ENCODE results near the gene ETFA.

Gene ETFA

GRCh38 chr15:76340198-76340802, 29.0 kb upstream of the ETFA start:
- DNase-seq (ENCODE audit: low read depth): no peak

DNA sequence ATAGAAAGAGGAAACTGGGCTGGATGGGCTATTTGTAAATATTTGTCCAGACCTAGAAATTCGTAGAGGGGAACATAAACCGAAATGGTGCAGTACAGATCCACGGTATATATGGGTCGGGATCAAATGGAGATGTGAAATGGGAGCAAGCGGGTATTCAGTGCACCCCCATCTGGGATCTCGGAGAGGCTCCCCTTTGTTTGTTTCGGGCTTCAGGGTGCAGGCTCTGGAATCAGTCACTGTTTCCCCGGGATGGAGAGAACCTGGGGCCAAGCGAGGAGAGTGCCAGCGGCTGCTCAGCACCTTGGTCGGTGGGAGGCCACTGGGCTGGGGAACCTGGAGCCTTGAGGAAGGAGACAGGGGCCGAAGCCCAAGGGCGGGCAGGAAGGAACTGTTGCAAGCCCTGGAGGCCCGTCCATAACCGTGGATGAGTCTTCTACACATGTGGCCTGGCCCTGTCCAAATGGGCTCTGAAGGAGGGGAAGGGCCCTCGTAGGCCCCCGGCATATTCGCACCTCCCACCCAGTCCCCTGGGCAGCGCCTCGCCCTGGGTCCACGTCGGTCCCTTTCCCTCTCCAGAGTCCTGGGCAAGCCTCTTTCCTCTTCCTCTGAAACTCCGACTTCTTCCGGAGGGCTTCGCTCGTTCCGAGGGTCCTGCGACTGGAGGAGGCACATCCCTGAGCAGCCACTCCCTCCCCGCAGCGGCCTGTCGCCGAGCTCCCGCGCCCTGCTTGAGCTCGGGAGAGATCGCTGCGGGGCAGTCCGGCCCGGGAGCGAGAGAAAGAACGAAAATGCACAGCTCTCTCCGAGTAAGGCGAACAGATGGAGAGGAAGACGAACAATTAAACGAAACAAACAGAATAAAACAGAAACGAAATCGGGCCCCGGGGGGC, 28.3 kb upstream of the ETFA start:
- no peak for DNase-seq (ENCODE audit: low read depth)

DNA sequence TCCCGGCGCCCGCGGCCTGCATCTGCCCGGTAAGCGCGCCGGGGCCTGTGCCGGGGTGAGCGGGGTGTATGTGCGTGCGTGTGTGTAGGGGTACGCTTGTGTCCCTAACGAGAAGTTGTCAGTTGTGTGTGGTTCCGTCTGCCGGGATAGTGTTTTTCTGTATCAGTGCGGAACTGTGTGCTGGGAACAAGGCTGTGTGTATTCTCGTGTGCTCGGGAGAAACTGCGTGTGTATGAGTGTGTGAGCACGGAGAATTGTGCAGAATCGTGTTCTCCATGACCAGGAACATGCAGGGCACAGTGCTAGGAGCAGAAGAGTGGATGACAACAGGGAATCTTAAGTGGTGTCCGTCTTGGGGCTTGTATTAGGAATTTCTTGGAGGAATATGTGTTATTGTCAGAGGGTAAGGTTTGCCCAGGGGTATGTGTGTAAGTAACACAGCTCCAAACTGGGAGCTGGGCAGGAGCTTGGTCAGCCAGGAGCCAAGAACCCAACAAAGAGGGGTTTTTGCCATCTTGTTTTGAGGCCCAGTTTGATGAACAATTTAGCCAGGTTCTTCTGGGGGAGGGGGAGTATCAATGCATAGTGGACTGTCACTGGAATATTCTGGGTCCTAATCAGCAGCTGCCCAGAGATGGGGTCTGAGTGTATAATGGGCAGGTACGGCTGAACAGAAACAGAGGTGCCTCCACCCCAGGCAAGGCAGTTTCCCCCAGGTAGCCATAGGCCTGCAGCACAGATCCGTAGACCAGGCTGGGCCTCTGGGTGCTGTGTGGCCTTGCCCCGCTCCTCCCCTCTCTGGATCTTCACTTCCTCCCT, 27.4 kb upstream of the ETFA start:
- DNase-seq (ENCODE audit: low read depth): no peak

- no peak for DNase-seq (ENCODE audit: low read depth)
These were observed 26.6 kb upstream of the ETFA start for GRCh38 chr15:76337696-76338485.

DNA sequence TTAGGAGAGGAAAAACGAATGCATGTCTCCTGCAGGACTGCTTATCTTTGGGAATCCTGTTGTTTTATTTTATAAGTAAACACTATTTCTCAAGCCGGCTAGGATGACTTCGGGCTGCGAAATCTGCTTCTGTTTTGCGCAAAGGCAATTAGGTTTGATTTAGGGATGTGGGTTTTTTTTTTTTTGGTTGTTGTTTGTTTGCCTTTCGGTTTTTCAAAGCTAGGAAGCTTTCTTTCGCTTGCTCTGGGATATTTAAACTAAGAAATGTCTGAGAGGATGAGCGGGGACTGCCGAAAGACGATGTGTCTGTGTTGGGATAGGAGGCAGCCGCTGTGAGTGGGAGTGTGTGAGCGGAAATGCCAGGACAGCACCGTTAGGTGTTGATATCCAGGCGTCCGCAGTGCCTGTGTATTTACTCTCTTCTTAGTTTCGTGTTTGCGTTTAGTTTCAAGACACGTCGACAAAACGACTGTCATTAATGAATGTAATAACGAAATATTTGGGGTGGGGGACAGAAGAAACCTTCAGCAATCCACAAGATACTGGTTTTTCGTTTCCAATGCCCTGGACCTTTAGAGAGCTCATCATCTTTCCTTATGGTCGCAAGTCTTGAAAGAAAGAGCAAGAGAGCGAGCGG, 25.9 kb upstream of the ETFA start:
- no peak for DNase-seq (ENCODE audit: low read depth)

- DNase-seq (ENCODE audit: low read depth): no peak
These were observed 25.2 kb upstream of the ETFA start, which contains the start of gene ISL2 for GRCh38 chr15:76336254-76337058. TSS of gene ISL2 (plus strand) at chr15:76336773. CDS start at chr15:76336884, 111 bp downstream.

DNA sequence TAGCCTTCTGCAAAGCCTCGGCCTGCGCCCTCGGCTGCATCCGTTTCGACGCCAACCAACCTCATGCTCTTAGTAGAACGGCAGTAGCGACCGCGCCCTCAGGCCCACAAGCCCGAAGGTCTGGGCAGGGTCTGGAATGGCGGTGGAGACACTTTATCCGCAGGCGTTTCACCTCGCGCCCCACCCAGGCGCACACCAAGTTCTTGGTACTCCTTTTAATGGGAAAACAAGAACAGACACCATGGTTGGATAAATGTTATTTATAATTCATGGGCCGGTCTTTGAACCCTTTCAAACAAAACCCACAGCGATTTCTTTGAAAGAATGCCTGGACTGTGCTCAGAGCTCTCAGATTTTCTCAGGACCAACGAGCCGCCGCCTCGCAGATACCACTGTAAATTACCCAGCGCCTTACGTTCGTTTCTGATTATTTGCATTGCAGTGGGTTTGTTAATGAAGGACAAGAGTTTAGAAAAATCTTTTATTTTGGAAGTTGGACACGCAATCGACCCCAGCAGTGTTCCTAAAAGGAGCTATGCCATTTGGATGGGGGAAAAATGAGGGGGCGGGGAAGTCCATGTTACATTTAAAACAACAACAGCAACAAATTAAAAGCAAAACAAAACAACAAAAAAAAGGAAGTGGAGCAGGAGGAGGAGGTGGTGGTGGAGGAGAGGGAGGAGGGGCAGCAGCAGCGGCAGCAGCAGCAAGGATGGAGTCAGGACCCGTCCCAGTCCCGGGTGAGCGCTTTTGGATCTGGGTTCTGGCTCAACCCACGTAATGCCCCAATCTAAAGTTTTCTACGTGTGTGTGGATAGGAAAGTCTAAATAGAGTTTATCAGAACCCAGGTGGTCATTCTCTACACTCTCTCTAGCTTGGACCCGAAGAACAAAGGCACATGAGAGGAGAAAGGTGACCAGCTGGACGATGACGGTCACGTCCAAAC, 24.3 kb upstream of the ETFA start:
- no peak for DNase-seq (ENCODE audit: low read depth)

DNA sequence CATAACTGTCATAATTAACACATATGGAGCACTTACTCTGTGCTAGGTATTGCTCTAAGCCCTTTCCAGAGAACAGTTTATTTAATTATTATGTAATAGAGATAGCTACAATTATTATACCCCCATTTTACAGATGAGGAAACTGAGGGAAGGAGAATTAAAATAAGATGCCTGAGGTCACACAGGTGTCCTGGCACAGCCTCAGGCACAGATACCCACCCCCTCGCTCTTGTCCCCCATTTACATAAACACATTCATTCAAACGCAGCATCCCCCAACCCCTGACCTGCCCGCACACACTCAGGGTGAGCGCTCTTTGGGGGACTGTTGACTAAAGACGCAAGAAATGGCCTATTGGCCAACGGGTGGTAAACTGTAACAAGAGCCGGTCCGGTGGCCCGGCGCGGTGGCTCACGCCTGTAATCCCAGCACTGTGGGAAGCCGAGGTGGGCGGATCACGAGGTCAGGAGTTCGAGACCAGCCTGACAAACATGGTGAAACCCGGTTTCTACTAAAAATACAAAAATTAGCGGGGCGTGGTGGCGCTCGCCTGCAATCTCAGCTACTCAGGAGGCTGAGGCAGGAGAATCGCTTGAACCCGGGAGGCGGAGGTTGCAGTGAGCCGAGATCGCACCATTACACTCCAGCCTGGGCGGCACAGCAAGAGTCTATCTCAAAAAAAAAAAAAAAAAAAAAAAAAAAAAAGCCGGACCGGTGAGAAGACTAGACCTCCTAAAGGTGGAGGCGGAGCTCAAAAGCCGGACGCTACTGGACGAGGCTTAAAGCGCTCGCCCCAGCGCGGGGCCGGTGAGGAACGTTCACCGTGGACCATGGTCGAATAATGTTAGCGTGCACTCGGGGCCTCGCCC, 23.4 kb upstream of the ETFA start:
- no peak for DNase-seq (ENCODE audit: low read depth)

DNA sequence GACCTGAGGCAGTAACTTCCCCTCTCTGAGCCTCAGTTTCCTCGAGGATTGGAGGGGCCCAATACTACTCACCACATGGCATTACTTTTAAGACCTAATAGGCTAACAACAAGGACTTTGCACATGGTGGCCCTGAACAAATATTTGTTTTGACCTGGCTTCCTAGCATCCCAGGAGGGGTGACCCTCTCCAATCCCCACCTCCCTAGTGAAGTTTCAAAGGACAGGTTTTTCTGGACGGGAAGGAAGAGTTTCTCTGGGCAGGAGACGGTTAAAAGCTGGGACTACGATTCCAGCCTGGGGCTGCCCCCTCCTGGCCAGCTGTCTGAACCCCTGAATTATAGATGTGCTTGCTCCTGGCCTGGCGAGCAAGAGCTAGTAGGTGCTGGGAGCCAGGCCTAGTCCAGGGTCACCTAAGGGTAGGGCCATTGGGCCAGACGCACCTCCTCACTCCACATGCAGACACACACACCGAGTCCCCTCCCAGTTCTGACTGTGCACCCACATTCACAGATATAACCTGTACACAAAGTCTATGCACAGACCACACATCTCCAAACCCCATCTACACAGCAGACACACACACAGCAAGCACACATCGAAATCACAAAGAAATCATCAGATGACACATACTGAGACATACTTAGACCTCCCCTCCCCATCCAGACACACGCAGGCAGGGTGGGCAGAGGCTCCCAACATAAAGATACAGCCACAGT, 22.6 kb upstream of the ETFA start:
- DNase-seq (ENCODE audit: low read depth): no peak

GRCh38 chr15:76333309-76333708, 22.0 kb upstream of the ETFA start:
- no peak for DNase-seq (ENCODE audit: low read depth)

- no peak for DNase-seq (ENCODE audit: low read depth)
These were observed 21.5 kb upstream of the ETFA start for GRCh38 chr15:76332796-76333195.

- DNase-seq (ENCODE audit: low read depth): no peak
These were observed 18.9 kb upstream of the ETFA start for GRCh38 chr15:76330080-76330680.

DNA sequence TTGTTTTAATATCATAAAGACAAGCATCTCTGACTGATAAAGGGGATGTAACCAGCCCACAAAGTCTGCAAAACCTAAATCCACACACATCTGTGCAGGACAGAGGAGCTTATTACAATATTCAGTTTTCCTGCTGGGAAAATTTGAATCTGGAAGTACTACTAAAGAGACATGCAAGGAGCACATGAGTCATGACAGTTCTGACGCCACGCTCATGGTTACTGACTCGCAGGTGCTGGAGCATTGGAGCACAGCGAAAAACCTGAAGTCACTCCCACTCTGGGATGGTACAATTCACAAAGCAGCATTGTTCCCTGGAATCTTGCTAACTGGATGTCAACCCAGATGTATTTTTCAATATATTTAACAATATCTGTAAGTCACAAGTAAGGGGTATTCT, 17.7 kb upstream of the ETFA start:
- DNase-seq (ENCODE audit: low read depth): no peak

DNA sequence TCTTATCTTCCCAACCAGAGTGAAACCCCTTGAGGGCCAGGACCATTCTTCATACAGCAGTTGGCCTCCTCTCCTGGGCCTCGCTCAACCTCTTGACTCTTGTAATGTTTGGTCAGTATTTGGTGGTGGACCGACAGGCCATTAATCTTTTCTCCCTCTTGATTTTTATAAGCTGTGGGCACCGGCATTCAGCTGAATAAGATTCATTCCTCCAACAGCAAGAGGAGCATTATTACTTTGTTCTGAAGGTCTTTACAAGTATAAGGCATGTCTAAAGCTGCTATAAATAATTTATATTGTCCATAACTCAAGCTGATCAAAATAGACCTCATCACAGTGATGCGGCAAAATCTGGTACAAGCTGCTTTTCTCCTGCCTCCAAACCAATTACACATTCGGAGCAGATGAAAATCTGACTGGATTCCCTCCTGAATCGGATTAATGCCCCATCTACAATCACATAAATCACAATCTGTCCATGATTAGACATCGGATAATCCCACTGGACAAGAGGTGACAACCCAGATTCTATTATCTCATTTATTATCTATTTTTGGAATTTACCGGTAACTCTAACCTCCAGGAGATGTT, 16.9 kb upstream of the ETFA start:
- no peak for DNase-seq (ENCODE audit: low read depth)

- DNase-seq (ENCODE audit: low read depth): no peak
These were observed 16.2 kb upstream of the ETFA start for GRCh38 chr15:76327191-76328105.

DNA sequence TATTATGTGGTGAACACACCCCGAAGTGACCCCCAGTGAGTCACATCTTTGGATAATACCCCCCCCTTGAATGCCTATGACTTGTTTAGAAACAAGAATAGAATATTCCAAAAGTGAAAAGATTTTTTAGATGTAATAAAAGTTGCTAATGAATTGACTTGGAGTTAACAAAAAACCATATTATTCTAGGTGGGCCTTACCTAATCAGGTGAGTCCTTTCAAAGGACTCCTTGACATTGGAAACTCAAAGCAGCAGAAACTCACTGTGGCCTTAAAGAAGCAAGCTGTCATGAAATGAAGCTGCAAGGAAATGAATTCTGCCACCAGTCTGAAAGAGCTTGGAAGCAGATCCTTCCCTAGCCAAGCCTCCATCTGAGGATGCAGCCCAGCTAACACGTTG, 14.4 kb upstream of the ETFA start:
- no peak for DNase-seq (ENCODE audit: low read depth)
